KOPT-K1 (cell line): ENCODE measurements around the gene PEX5L.

ENCODE experiments used
- H3K27ac ChIP-seq: fragments of 200-600 bp; sonication (generic); 2 replicates; pipeline ENCODE4 v1.5.1; 2016; ENCODE audit warnings: antibody characterized with exemption, mild to moderate bottlenecking, low read depth, low read length; ENCODE audit not compliant: poor library complexity, severe bottlenecking
- H3K36me3 ChIP-seq: fragments of 200-600 bp; sonication (generic); 2 replicates; pipeline ENCODE4 v1.5.1; 2017; ENCODE audit warnings: antibody characterized with exemption, mild to moderate bottlenecking, low read length, moderate library complexity; ENCODE audit not compliant: insufficient read depth
- H3K9me3 ChIP-seq: fragments of 200-600 bp; sonication (generic); 2 replicates; pipeline ENCODE4 v1.5.1; 2017; ENCODE audit warnings: antibody characterized with exemption, low read length, mild to moderate bottlenecking; ENCODE audit not compliant: insufficient read depth, poor library complexity, severe bottlenecking

PEX5L gene

DNA sequence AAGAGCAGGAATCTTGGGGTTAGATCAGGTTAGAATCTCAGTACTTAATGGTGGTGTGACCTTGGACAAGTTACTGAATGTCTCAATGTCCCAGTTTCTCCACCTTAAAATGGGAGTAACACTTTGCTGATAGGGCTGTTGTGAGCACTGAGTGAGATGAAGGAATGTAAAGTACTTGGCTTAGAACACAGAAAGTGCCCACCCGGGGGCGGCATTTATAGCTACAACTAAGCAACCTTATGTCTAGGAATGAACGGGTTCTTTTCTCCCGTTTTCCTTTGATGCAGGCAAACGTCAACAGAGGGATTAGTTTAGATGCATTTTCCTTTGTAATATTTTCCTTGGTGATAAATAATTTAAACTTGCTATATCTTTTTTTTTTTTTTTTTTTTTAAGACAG lies 207.3 kb downstream of the PEX5L start:
- Histone ChIP-seq H3K27ac (no peak overlapping the region), H3K36me3 (peaks cover 10% of the 10 kb centered on the region), H3K9me3 (no peaks in the 10 kb centered on the region)

DNA sequence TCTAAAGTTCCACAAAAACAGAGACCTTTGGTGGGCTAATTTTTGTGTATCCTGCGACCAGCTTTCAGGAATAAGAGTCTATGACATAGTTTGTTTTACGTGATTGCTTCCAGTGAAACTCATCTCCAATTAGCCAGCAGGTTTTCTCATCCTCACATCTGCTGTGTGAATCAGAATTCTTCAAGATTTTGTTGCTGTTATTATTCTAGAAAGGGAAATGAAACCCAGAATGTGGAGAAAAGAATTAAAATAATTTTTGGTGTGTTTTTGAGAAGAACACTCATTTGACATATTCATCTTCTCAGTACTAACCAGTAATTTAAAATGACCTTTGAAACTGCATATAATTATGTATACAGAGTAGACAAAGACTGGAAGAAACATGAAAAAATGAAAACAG lies 208.0 kb downstream of the PEX5L start:
- Histone ChIP-seq H3K9me3 (no peaks in the 10 kb centered on the region), H3K27ac (no peak overlapping the region), H3K36me3 (peaks cover 10% of the 10 kb centered on the region)

DNA sequence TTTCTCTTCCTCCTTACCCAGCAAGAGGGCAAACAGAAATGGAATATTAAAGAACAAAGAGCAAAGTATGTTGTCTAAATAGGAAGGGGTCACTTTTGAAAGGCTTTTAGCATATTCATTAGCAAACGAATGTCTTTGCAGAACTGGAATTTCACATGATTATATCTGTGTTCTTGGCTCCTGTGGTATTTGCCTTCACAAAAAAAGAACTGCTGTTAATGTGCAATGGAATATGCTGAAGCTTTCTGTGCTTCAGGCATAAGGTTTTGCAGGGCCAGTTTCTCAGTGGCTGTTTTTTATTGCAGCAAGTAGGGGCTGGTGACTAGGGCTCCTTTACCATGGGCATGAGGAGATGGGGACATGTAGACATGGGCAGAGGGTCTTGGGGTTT lies 210.5 kb downstream of the PEX5L start:
- peaks cover 10% of the 10 kb centered on the region for H3K36me3 ChIP-seq
- H3K27ac ChIP-seq: no peak overlapping the region

DNA sequence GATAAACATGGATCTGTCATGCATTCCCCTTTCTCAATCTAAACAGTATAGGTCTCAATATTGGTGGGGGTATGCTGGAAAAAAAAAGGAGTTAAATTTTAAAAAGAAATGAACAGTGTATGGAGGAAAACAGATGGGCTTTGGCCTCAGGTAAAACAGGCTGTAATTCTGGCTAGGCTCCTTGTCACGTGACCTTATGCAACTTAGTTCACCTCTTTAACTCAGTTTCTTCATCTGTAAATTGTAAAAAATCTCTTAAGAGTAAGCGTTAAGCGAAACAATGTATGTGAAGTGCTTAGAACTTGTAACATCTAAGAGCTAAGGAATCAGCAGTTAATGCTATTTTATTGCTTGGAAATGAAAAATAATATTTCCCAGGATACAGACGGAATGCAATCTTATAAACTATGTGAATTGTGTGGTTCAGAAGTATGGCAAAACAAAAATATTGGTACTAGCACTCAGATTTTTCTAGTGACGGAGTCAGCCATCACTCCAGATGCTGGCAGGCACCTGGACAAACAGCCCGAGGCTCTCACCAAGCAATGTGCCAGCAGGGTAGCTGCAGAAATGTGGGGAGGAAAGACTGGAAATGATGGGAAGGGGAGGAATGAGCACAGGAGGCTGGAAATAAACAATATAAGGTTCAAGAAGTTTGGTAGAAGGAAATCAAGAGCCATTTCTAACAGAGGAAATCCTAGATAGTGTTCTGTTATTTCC lies 211.1 kb downstream of the PEX5L start:
- Histone ChIP-seq H3K9me3 (no peaks in the 10 kb centered on the region), H3K36me3 (peaks cover 10% of the 10 kb centered on the region), H3K27ac (no peak overlapping the region)

More for the DNA sequence above, 210.5 kb downstream of the PEX5L start:
- H3K9me3 ChIP-seq: no peaks in the 10 kb centered on the region

DNA sequence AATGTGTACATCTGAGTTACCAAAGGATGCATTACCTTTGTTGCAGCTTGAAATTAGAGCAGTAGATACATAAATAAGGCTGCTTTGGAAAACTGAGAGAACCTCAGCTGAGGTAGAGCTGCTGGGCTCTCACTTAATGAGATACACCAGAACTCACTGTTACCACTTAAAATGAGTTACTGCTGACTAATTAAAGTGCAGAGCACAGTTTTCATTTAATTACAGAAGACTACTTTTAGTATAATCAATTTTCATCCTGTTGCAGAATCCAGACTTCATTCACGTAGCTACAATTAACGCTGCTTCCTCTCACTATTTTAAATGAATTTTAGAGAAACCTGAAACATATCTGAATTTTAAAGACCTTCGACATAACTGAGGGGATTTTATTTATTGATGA lies 214.4 kb downstream of the PEX5L start:
- Histone ChIP-seq H3K9me3 (no peaks in the 10 kb centered on the region), H3K27ac (no peak overlapping the region), H3K36me3 (peaks cover 33% of the 10 kb centered on the region)

DNA sequence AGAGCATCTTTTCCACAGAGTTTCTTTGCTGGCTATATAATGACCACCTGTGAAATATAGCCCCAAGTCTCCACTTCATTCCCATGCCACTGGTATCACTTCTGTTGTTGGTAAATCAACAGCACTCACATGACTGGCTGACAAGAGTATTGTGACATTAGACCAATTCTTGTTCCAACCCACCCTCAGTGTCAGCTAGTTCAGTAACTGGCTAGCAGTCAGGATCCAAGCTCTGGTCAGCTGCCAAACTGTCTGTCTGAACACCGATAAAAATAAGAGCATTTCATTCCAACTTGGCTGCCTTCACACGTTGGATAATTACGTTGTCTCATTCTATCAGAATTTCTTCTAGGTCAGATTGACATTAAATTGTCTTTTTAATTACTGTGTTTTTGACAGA lies 217.4 kb downstream of the PEX5L start:
- Histone ChIP-seq H3K36me3 (peaks cover 40% of the 10 kb centered on the region), H3K27ac (no peak overlapping the region), H3K9me3 (no peaks in the 10 kb centered on the region)

DNA sequence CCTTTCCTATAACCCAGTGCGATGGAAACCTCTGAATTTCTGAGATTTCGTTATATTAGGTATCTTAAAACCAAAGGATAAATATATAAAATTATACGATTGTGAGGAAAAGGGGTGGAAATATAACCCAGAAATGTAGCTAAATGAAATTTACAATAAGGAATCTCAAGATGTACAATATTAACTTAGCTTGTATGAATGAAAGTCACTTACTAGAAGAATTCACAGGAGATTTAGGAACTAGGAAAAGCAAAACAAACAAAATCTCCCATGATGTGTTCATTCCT lies 224.7 kb downstream of the PEX5L start:
- Histone ChIP-seq H3K36me3 (peaks cover 62% of the 10 kb centered on the region), H3K27ac (no peak overlapping the region), H3K9me3 (no peaks in the 10 kb centered on the region)

DNA sequence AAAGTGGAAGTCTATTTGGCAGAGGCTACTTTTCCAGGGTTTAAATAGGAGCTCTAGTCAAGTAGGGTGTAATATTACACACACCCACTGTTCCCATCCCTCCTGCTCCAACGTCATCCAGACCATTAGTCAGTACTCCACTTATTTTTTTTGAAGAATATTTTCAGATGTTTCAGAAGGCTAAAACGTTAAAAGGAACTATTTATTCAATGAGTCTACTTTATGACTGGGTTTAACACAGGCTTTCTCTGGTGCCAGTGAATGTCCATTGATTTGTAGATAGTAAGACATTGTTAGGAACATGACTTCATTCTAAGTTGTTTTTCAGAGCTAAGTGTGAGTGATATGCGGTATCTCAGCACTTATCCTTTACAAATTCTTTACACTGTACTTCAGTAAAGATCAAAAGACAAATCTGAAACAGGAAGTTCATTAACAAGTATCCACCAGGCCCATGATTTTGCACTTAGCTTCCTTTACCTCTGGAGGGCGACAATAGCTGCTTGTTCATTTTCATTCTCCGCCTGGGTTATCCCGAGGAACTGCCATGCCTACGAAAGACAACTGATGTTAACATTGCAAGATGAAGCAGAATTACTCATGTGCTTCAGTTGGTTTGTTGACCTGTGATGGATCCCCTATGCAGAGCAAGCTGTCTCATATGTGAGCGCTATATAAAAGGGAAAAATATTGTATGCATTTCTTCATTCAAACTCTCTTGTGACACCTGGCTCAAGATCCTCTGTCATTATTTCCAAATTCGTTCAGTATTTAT lies 225.2 kb downstream of the PEX5L start:
- Histone ChIP-seq H3K27ac (no peak overlapping the region), H3K9me3 (no peaks in the 10 kb centered on the region), H3K36me3 (peaks cover 67% of the 10 kb centered on the region)

DNA sequence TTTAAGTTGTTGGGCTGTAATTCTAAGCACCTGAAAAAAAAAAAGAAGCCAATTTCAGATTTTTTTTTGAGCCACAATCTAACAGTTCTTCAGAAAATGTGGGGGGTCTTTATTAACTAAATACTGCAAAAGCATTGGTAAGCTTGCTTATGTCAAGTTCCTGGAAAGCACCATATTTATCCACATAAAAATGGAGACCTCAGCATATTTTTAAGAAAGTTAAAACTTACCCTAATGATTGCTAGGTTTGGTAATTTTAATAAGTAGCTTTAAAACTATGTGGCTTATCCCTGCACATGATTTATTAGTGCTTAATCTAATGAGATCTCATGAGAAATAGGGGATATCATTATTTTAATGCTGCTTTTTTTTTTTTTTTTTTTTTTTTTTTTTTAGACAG lies 227.1 kb downstream of the PEX5L start:
- no peaks in the 10 kb centered on the region for H3K9me3 ChIP-seq
- H3K36me3 ChIP-seq: peaks cover 64% of the 10 kb centered on the region
- H3K27ac ChIP-seq: no peak overlapping the region

DNA sequence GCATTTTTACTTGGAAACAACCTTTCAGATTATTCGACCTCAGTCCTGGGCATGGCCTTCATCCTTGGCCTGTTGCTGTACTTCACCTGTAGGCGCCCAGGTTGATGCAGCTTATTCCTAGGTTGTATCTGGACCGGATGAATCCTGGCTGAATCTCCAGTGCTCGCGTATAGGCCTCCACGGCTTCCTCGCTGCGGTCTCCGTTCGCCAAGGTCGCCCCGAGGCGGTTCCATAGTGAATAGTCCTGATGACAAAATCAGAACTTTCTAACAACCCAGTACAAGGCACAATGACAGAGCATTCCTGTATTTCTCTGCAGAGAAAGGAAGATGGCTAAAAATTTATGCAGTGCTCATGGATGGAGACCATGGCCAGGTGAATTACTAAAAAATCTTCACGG lies 229.1 kb downstream of the PEX5L start:
- Histone ChIP-seq H3K36me3 (peaks cover 70% of the 10 kb centered on the region), H3K27ac (no peak overlapping the region), H3K9me3 (no peaks in the 10 kb centered on the region)

DNA sequence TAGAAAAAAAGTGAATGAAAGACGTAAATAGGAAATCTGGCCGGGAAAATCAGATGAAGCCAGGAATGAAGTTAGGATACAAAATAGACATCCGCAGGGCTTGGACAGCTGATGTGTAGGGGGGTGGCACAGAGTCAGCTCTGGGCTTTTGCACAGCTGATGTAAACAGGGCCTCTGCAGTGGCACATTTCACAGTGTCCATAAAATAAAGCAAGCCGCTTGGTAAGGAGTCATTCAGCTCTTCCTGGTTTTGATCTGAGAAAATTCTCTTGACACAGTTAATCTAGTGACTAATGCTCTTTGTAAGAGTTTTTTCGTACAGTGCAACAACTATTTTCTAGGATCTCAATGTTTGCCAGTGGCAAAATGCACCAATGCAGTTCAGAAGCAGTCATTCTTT lies 230.6 kb downstream of the PEX5L start:
- Histone ChIP-seq H3K9me3 (no peaks in the 10 kb centered on the region), H3K36me3 (peaks cover 77% of the 10 kb centered on the region), H3K27ac (no peak overlapping the region)

DNA sequence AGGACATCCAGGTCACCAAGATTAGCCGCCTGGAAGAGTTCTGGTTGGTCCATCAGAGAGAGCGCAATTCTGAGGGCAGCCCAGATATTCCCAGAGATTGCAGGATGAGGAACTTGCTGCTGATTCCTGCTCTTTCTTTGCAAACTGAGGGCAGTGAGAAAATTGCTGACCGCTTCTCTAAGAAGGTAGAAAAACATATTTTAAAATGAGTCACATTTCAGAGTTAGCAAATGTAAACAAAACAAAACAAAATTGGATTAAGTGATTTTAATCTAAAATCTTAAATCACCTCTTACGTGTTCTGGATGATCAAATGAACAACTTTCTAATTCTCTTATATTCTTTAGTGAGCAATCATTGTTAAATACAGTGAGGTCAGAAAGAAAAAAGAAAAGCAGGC lies 234.9 kb downstream of the PEX5L start:
- Histone ChIP-seq H3K9me3 (no peaks in the 10 kb centered on the region), H3K36me3 (peaks cover 44% of the 10 kb centered on the region), H3K27ac (no peak overlapping the region)

DNA sequence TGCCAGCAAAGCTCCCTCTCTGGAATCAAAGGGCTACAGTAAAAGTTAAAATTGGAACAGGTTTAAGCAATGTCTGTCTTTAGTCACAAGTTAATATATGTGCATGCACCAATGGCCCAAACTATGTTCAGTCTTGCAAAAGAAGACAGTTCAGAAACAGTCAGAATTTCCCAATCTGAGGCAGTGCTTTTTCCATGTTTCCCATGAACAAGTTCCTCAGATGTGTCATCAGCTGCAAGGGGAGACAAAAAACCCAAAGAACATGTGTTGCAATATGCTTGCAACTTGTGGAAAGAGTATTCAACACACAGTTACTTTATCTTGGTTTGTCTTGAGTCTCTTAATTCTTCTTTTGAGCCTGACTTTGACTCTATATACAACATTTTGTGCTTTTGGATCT lies 235.5 kb downstream of the PEX5L start:
- Histone ChIP-seq H3K36me3 (peaks cover 38% of the 10 kb centered on the region), H3K9me3 (no peaks in the 10 kb centered on the region), H3K27ac (no peak overlapping the region)

DNA sequence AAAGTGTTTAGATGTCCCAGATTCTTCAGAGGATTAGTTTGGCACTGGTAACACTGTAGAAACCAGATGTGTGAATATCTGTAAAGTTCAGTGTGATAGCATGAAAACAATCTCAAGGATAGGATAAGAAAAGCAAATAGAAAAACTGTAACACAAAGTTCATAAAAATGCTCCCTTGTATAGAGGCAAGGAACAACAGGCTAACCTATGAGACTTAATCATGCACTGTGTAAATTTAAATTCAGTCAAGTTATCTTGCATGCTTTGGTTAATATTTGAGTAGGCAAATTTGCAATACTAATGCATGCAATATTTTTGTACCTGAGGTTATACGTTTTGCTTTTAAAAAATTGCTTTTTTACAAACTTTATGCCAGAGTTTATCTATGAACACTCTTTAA lies 239.5 kb downstream of the PEX5L start:
- no peak overlapping the region for H3K27ac ChIP-seq
- peaks cover 17% of the 10 kb centered on the region for H3K36me3 ChIP-seq
- H3K9me3 ChIP-seq: no peaks in the 10 kb centered on the region

DNA sequence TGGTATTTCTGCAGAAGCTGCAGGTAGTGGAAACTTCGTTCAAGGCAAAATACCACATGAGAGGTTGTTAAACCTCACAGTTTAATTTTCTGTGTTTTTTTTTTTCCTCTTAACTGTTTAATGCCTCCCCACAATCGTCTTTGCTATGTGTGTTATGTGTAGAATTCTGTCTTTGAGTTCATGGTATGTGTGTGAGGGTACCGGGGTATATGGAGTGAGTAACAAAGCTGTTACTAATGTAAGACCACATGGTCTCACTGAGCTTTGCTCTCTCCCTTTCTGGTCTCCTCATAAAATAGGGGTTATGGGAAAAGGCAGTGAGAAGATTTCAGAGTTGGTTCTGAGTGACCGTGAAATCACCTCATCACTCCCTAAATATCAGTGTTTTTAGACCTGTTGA lies 240.3 kb downstream of the PEX5L start:
- H3K9me3 ChIP-seq: no peaks in the 10 kb centered on the region
- H3K27ac ChIP-seq: peak overlapping the region; percentile 30
- H3K36me3 ChIP-seq: peaks cover 10% of the 10 kb centered on the region

DNA sequence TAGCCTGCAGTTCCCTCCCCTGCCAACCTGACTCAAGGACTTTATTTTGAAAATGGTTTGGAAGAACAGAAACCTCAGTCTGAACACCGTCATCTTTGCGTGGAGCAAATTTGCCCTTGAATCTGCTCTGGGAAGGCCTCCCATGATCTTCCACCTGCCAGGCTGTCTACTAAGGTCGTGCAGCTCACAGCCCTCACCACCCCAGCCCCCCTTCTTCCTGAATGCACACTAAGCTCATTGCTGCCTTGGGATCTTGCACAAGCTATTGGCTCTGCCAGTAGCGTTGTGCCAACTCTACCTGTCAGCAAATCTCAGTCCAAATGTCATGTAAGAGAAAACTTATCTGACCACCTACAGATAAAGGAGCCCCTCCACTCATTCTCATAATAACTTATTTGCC lies 242.4 kb downstream of the PEX5L start:
- Histone ChIP-seq H3K9me3 (no peaks in the 10 kb centered on the region), H3K36me3 (no peaks in the 10 kb centered on the region), H3K27ac (no peak overlapping the region)
